ENCODE results near the gene GOLGA8Q. TPM values are rescaled to one million over a fixed set of nuclear protein-coding genes. Genes with fewer than 3 reads are reported as not detected.
"Not testable (repeated sequence)": the region's sequence is repeated elsewhere in the genome, so short reads cannot be mapped to it uniquely, and the experiment has no call there.

GOLGA8Q gene
- total RNA-seq, result 0.36 and 2.4 TPM in 2 replicates

GRCh38 chr15:30551750-30552149 lies at the start of gene GOLGA8Q:
GOLGA8Q (plus strand) TSS chr15:30552050; CDS start chr15:30552078, 28 bp downstream.
- not testable (repeated sequence) for H3K4me3 ChIP-seq (ENCODE audit: insufficient read depth, low read length); H3K79me2 ChIP-seq (ENCODE audit: insufficient read depth, low read length); H3K27me3 ChIP-seq (ENCODE audit: insufficient read depth, low read length); DNase-seq (ENCODE audit: insufficient read length, low spot score, missing footprints); H4K20me1 ChIP-seq (ENCODE audit: insufficient read depth, low read length); H3K36me3 ChIP-seq (ENCODE audit: insufficient read depth, low read length); H3K9me3 ChIP-seq (ENCODE audit: low read depth, low read length); H3K4me1 ChIP-seq (ENCODE audit: insufficient read depth, low read length); H3K4me2 ChIP-seq (ENCODE audit: insufficient read depth, low read length); H2AFZ ChIP-seq (ENCODE audit: low read length); H3K27ac ChIP-seq (ENCODE audit: low read depth, low read length)

GRCh38 chr15:30502904-30503781 lies 48.7 kb upstream of the GOLGA8Q start:
- H3K27ac ChIP-seq (ENCODE audit: low read depth, low read length); H2AFZ ChIP-seq (ENCODE audit: low read length); H3K4me1 ChIP-seq (ENCODE audit: insufficient read depth, low read length); DNase-seq (ENCODE audit: insufficient read length, low spot score, missing footprints); H3K4me3 ChIP-seq (ENCODE audit: insufficient read depth, low read length); H3K36me3 ChIP-seq (ENCODE audit: insufficient read depth, low read length); H3K9me3 ChIP-seq (ENCODE audit: low read depth, low read length); H4K20me1 ChIP-seq (ENCODE audit: insufficient read depth, low read length); H3K27me3 ChIP-seq (ENCODE audit: insufficient read depth, low read length); H3K79me2 ChIP-seq (ENCODE audit: insufficient read depth, low read length); H3K4me2 ChIP-seq (ENCODE audit: insufficient read depth, low read length): not testable (repeated sequence)

- not testable (repeated sequence) for H3K4me1 ChIP-seq (ENCODE audit: insufficient read depth, low read length); H3K79me2 ChIP-seq (ENCODE audit: insufficient read depth, low read length); H3K27ac ChIP-seq (ENCODE audit: low read depth, low read length); H3K9me3 ChIP-seq (ENCODE audit: low read depth, low read length); DNase-seq (ENCODE audit: insufficient read length, low spot score, missing footprints); H3K4me3 ChIP-seq (ENCODE audit: insufficient read depth, low read length); H2AFZ ChIP-seq (ENCODE audit: low read length); H3K4me2 ChIP-seq (ENCODE audit: insufficient read depth, low read length); H3K36me3 ChIP-seq (ENCODE audit: insufficient read depth, low read length); H4K20me1 ChIP-seq (ENCODE audit: insufficient read depth, low read length); H3K27me3 ChIP-seq (ENCODE audit: insufficient read depth, low read length)
Measured at GRCh38 chr15:30504162-30504843, 47.5 kb upstream of the GOLGA8Q start.

GRCh38 chr15:30514545-30514944 lies 37.3 kb upstream of the GOLGA8Q start:
- H4K20me1 ChIP-seq (ENCODE audit: insufficient read depth, low read length); H3K9me3 ChIP-seq (ENCODE audit: low read depth, low read length); H3K27me3 ChIP-seq (ENCODE audit: insufficient read depth, low read length); H3K4me1 ChIP-seq (ENCODE audit: insufficient read depth, low read length); DNase-seq (ENCODE audit: insufficient read length, low spot score, missing footprints); H3K27ac ChIP-seq (ENCODE audit: low read depth, low read length); H3K4me2 ChIP-seq (ENCODE audit: insufficient read depth, low read length); H3K4me3 ChIP-seq (ENCODE audit: insufficient read depth, low read length); H3K79me2 ChIP-seq (ENCODE audit: insufficient read depth, low read length); H2AFZ ChIP-seq (ENCODE audit: low read length); H3K36me3 ChIP-seq (ENCODE audit: insufficient read depth, low read length): not testable (repeated sequence)

GRCh38 chr15:30523453-30524243 lies 28.2 kb upstream of the GOLGA8Q start:
- not testable (repeated sequence) for H2AFZ ChIP-seq (ENCODE audit: low read length); H3K4me3 ChIP-seq (ENCODE audit: insufficient read depth, low read length); H4K20me1 ChIP-seq (ENCODE audit: insufficient read depth, low read length); H3K79me2 ChIP-seq (ENCODE audit: insufficient read depth, low read length); H3K4me1 ChIP-seq (ENCODE audit: insufficient read depth, low read length); H3K36me3 ChIP-seq (ENCODE audit: insufficient read depth, low read length); H3K27me3 ChIP-seq (ENCODE audit: insufficient read depth, low read length); H3K9me3 ChIP-seq (ENCODE audit: low read depth, low read length); H3K27ac ChIP-seq (ENCODE audit: low read depth, low read length); DNase-seq (ENCODE audit: insufficient read length, low spot score, missing footprints); H3K4me2 ChIP-seq (ENCODE audit: insufficient read depth, low read length)

GRCh38 chr15:30525912-30526311 lies 25.9 kb upstream of the GOLGA8Q start:
- not testable (repeated sequence) for H3K27me3 ChIP-seq (ENCODE audit: insufficient read depth, low read length); H2AFZ ChIP-seq (ENCODE audit: low read length); DNase-seq (ENCODE audit: insufficient read length, low spot score, missing footprints); H3K4me1 ChIP-seq (ENCODE audit: insufficient read depth, low read length); H3K36me3 ChIP-seq (ENCODE audit: insufficient read depth, low read length); H3K9me3 ChIP-seq (ENCODE audit: low read depth, low read length); H3K4me2 ChIP-seq (ENCODE audit: insufficient read depth, low read length); H4K20me1 ChIP-seq (ENCODE audit: insufficient read depth, low read length); H3K79me2 ChIP-seq (ENCODE audit: insufficient read depth, low read length); H3K4me3 ChIP-seq (ENCODE audit: insufficient read depth, low read length); H3K27ac ChIP-seq (ENCODE audit: low read depth, low read length)

- not testable (repeated sequence) for H3K4me2 ChIP-seq (ENCODE audit: insufficient read depth, low read length); H3K36me3 ChIP-seq (ENCODE audit: insufficient read depth, low read length); H3K27ac ChIP-seq (ENCODE audit: low read depth, low read length); H3K4me3 ChIP-seq (ENCODE audit: insufficient read depth, low read length); H4K20me1 ChIP-seq (ENCODE audit: insufficient read depth, low read length); H3K9me3 ChIP-seq (ENCODE audit: low read depth, low read length); H3K4me1 ChIP-seq (ENCODE audit: insufficient read depth, low read length); H2AFZ ChIP-seq (ENCODE audit: low read length); H3K27me3 ChIP-seq (ENCODE audit: insufficient read depth, low read length); H3K79me2 ChIP-seq (ENCODE audit: insufficient read depth, low read length); DNase-seq (ENCODE audit: insufficient read length, low spot score, missing footprints)
Measured at GRCh38 chr15:30529049-30529448, 22.8 kb upstream of the GOLGA8Q start.

GRCh38 chr15:30566949-30567348 lies 15.1 kb downstream of the GOLGA8Q start:
- not testable (repeated sequence) for H3K9me3 ChIP-seq (ENCODE audit: low read depth, low read length); DNase-seq (ENCODE audit: insufficient read length, low spot score, missing footprints); H3K4me1 ChIP-seq (ENCODE audit: insufficient read depth, low read length); H4K20me1 ChIP-seq (ENCODE audit: insufficient read depth, low read length); H3K36me3 ChIP-seq (ENCODE audit: insufficient read depth, low read length); H3K4me2 ChIP-seq (ENCODE audit: insufficient read depth, low read length); H3K27me3 ChIP-seq (ENCODE audit: insufficient read depth, low read length); H2AFZ ChIP-seq (ENCODE audit: low read length); H3K27ac ChIP-seq (ENCODE audit: low read depth, low read length); H3K4me3 ChIP-seq (ENCODE audit: insufficient read depth, low read length); H3K79me2 ChIP-seq (ENCODE audit: insufficient read depth, low read length)
